DND-41 (cell line): ENCODE results near the gene VWC2L.

ENCODE experiments used
- ATAC-seq: fragments of 200-7000 bp; cut with Tn5 transposase; 3 replicates; pipeline ENCODE4 v1.9.1; 2021; ENCODE audit warnings: low read depth; ENCODE audit not compliant: insufficient read depth
- DNase-seq: peaks from one replicate; pipeline ENCODE4 v3.0.0-alpha.2; 2020
- H2AFZ ChIP-seq: 2 replicates; pipeline ENCODE4 v1.6.0; 2012; ENCODE audit warnings: low read depth, low read length
- H3K27ac ChIP-seq: 2 replicates; pipeline ENCODE4 v1.5.1; 2012; ENCODE audit warnings: low read length, inconsistent platforms
- H3K27me3 ChIP-seq: fragments of 200-600 bp; sonication (generic); 2 replicates; pipeline ENCODE4 v1.6.0; 2012; ENCODE audit warnings: low read length, mild to moderate bottlenecking, inconsistent platforms; ENCODE audit not compliant: insufficient read depth, poor library complexity
- H3K36me3 ChIP-seq: 2 replicates; pipeline ENCODE4 v1.5.1; 2012; ENCODE audit warnings: low read length, inconsistent platforms; ENCODE audit not compliant: insufficient read depth
- H3K4me1 ChIP-seq: 2 replicates; pipeline ENCODE4 v1.5.1; 2012; ENCODE audit warnings: mild to moderate bottlenecking, low read length; ENCODE audit not compliant: insufficient read depth
- H3K4me2 ChIP-seq: 2 replicates; pipeline ENCODE4 v1.6.0; 2012; ENCODE audit warnings: mild to moderate bottlenecking, moderate library complexity, low read length, inconsistent platforms; ENCODE audit not compliant: insufficient read depth
- H3K4me3 ChIP-seq, 2 experiments: fragments of 200-600 bp in 1 of 2; shearing (Covaris generic) in 1 of 2; 2 replicates each; pipeline ENCODE4 v1.5.1; 2012 to 2016; ENCODE audit warnings: inconsistent platforms in 2 of 2, low read length in 2 of 2, mild to moderate bottlenecking in 2 of 2, low read depth in 1 of 2, moderate library complexity in 1 of 2
- H3K79me2 ChIP-seq: 2 replicates; pipeline ENCODE4 v1.6.0; 2012; ENCODE audit warnings: low read length, inconsistent platforms; ENCODE audit not compliant: insufficient read depth
- H3K9ac ChIP-seq: 2 replicates; pipeline ENCODE4 v1.6.0; 2012; ENCODE audit warnings: low read depth, mild to moderate bottlenecking, inconsistent platforms, low read length, moderate library complexity
- H3K9me3 ChIP-seq: 2 replicates; pipeline ENCODE4 v1.5.1; 2012; ENCODE audit warnings: low read length, moderate library complexity, mild to moderate bottlenecking, inconsistent platforms; ENCODE audit not compliant: insufficient read depth, severe bottlenecking
- H4K20me1 ChIP-seq: 2 replicates; pipeline ENCODE4 v1.6.0; 2012; ENCODE audit warnings: low read length; ENCODE audit not compliant: insufficient read depth
- CTCF ChIP-seq: IDR thresholded peaks from 2 replicates; pipeline ENCODE4 v1.5.1; 2012; ENCODE audit warnings: borderline replicate concordance, low read length, moderate library complexity, mild to moderate bottlenecking; ENCODE audit not compliant: poor library complexity, severe bottlenecking; ENCODE audit errors: extremely low read depth
- EZH2 ChIP-seq: IDR thresholded peaks from 3 replicates; pipeline ENCODE4 v1.6.1; 2012; ENCODE audit warnings: borderline replicate concordance, low read depth, mild to moderate bottlenecking, moderate library complexity, low read length, inconsistent platforms; ENCODE audit not compliant: severe bottlenecking

VWC2L gene

GRCh38 chr2:214533541-214533940, 122.7 kb downstream of the VWC2L start:
- no peak for DNase-seq
- no peak overlapping the region for H2AFZ ChIP-seq
- H3K9ac ChIP-seq = no peak overlapping the region
- H3K4me2 ChIP-seq = no peak overlapping the region
- no peaks in the 10 kb centered on the region for H3K79me2 ChIP-seq
- no peak overlapping the region for H3K27ac ChIP-seq
- no peaks in the 10 kb centered on the region for H3K4me1 ChIP-seq
- H3K9me3 ChIP-seq = no peaks in the 10 kb centered on the region
- ATAC-seq = no peak
- no peaks in the 10 kb centered on the region for H3K27me3 ChIP-seq
- no peaks in the 10 kb centered on the region for H4K20me1 ChIP-seq
- H3K36me3 ChIP-seq = no peaks in the 10 kb centered on the region
- H3K4me3 ChIP-seq = no peak overlapping the region
- TF ChIP-seq EZH2 (no peak), CTCF (no peak)

- Histone ChIP-seq H3K27me3 (no peaks in the 10 kb centered on the region), H3K36me3 (no peaks in the 10 kb centered on the region), H3K4me3 (no peak overlapping the region), H3K9me3 (no peaks in the 10 kb centered on the region), H4K20me1 (no peaks in the 10 kb centered on the region), H3K4me2 (no peak overlapping the region), H3K4me1 (no peaks in the 10 kb centered on the region), H3K27ac (no peak overlapping the region), H3K9ac (no peak overlapping the region), H3K79me2 (no peaks in the 10 kb centered on the region), H2AFZ (no peak overlapping the region)
- no peak for TF ChIP-seq EZH2
- TF ChIP-seq CTCF = no peak
- ATAC-seq (no peak), DNase-seq (no peak)
Measured at GRCh38 chr2:214536625-214537024, 125.8 kb downstream of the VWC2L start.

GRCh38 chr2:214537929-214538328, 127.1 kb downstream of the VWC2L start:
- no peak for ATAC-seq
- Histone ChIP-seq H3K36me3 (no peaks in the 10 kb centered on the region), H2AFZ (no peak overlapping the region), H4K20me1 (no peaks in the 10 kb centered on the region), H3K9ac (no peak overlapping the region), H3K27me3 (no peaks in the 10 kb centered on the region), H3K4me1 (no peaks in the 10 kb centered on the region), H3K4me3 (no peak overlapping the region), H3K79me2 (no peaks in the 10 kb centered on the region), H3K27ac (no peak overlapping the region), H3K4me2 (no peak overlapping the region), H3K9me3 (no peaks in the 10 kb centered on the region)
- no peak for DNase-seq
- TF ChIP-seq CTCF (no peak), EZH2 (no peak)

GRCh38 chr2:214542295-214542694, 131.4 kb downstream of the VWC2L start:
- no peak for TF ChIP-seq CTCF
- TF ChIP-seq EZH2 = no peak
- H3K4me3 ChIP-seq = no peak overlapping the region
- ATAC-seq (no peak), DNase-seq (no peak)
- no peak overlapping the region for H2AFZ ChIP-seq
- H3K9me3 ChIP-seq = no peaks in the 10 kb centered on the region
- no peaks in the 10 kb centered on the region for H4K20me1 ChIP-seq
- H3K4me1 ChIP-seq = no peaks in the 10 kb centered on the region
- H3K36me3 ChIP-seq = no peaks in the 10 kb centered on the region
- no peaks in the 10 kb centered on the region for H3K79me2 ChIP-seq
- H3K27ac ChIP-seq = no peak overlapping the region
- no peaks in the 10 kb centered on the region for H3K27me3 ChIP-seq
- H3K4me2 ChIP-seq = no peak overlapping the region
- no peak overlapping the region for H3K9ac ChIP-seq
